SH-SY5Y (cell line): ENCODE results near the gene RDX.

Source experiments
- GATA2 ChIP-seq: IDR thresholded peaks from 2 replicates; pipeline ENCODE4 v1.6.1; 2011; ENCODE audit warnings: mild to moderate bottlenecking, low read depth, low read length
- GATA3 ChIP-seq: IDR thresholded peaks from 2 replicates; pipeline ENCODE4 v1.6.1; 2011; ENCODE audit warnings: low read depth, mild to moderate bottlenecking, low read length, moderate library complexity

RDX gene

DNA sequence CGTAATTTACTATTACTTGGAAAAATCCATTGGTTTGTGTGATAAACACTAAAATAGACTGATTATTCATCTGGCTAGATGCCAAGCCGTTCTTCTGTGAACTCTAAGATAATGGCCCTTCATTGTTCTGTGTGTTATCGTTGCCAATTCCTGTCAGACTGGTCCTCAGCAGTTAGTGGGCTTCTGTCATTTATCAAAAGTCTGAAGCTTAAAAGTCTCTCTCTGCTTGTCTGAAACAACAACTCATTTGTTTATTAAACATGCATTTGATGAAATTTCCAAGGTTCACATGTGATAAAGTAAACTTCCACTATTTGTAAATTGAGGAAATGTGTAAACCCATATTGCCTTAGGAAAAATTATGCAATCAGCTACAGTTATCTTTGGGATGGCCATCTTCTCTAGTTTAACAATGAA is 21.1 kb upstream of the RDX start:
- peak; percentile 86 for TF ChIP-seq GATA3
- TF ChIP-seq GATA2, result peak; percentile 56; the same call in 1 of the 2 replicates

- TF ChIP-seq GATA2 (no peak), GATA3 (no peak)
Measured at GRCh38 chr11:110314366-110315095, 18.1 kb upstream of the RDX start.

DNA sequence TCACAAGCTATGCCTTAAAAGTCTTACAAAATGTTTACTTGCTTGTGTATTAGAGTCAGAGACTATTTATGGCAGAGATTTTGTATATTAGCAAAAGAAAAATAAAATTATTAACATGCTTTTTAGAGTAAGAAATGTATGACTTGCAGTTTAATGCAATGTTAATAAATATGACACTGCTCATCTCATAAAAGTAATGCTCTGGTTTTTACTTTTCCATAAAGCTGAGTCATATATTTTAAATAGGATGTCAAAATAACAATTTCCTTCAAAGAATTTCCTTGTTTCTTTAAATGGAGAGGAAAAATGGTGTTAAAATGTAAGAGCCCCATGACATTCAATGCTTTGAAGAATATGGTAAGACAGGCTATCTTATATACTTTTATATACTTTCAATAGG is 16.3 kb upstream of the RDX start:
- no peak for TF ChIP-seq GATA3
- TF ChIP-seq GATA2, result no peak

DNA sequence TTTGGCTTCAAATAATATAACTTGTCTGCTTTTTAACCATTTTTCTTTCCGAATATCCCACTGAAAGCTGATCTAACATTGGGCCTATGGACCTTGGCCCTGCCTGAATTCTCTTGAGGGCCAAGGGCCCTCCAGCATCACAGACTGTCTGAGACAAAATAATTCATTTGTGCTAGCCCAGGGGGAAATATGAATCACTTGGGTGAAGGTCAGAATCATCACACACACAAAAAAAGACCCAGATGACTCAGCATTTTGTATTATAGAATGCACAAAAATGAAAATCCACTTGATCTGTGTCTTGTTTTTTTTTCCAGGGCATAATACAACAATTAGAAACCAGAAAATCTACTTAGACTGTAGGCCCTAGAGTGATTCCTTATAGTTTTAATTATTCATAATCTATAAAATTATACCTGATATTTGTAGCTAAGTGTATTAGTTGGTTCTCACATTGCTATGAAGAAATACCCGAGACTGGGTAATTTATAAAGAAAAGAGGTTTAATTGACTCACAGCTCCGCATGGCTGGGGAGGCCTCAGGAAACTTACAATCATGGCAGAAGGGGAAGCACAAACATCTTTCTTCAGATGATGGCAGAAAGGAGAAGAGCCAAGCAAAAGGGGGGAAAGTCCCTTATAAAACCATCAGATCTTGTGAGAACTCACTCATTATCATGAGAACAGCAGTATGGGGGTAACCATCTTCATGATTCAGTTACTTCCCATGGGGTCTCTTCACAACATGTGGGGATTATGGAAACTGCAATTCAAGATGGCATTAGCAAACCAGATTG is 15.6 kb upstream of the RDX start:
- no peak for TF ChIP-seq GATA3
- TF ChIP-seq GATA2, result no peak

DNA sequence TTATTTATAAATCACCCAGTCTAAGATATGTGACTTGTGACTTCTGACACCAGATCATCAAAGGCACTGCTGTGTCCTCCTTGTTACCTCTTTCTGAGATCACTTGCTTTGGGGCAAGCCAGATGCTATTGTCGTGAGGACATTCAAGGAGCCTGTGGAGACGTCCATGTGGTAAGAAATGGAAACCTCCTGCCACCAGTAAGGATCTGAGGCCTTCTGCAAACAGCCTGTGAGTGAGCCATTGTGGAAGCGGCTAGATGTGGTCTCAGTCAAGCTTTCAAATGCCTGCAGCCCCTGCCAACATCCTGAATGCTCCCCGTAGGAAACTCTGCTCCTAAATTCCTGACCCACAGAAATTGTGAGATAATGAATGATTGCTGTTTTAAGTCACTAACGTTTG is 11.7 kb upstream of the RDX start:
- no peak for TF ChIP-seq GATA2
- no peak for TF ChIP-seq GATA3

- no peak for TF ChIP-seq GATA2
- peak; percentile 65 for TF ChIP-seq GATA3
Measured at GRCh38 chr11:110305169-110306018, 9.0 kb upstream of the RDX start.

DNA sequence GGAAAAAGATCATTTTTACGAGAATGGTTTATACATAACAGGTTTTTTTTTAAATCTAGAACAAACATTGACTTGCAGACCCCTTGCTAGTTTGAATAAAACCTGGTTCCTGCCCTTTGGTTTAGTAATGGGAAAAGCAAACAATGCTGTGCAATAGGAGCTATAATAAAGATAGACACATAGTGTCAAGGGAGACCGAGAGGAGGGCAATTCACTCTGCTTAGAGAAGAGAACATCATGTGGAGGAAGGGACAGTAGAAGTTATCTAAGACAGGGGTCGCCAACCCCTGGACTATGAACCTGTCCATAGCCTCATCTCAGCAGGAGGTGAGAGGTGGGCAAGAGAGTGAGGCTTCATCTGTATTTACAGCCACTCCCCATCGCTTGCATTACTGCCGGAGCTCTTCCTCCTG is 7.0 kb upstream of the RDX start:
- TF ChIP-seq GATA2 (no peak), GATA3 (no peak)

GRCh38 chr11:110301577-110301976 is 5.2 kb upstream of the RDX start:
- TF ChIP-seq GATA3 (no peak), GATA2 (no peak)

GRCh38 chr11:110301032-110301431 is 4.6 kb upstream of the RDX start:
- TF ChIP-seq GATA2 (no peak), GATA3 (no peak)

DNA sequence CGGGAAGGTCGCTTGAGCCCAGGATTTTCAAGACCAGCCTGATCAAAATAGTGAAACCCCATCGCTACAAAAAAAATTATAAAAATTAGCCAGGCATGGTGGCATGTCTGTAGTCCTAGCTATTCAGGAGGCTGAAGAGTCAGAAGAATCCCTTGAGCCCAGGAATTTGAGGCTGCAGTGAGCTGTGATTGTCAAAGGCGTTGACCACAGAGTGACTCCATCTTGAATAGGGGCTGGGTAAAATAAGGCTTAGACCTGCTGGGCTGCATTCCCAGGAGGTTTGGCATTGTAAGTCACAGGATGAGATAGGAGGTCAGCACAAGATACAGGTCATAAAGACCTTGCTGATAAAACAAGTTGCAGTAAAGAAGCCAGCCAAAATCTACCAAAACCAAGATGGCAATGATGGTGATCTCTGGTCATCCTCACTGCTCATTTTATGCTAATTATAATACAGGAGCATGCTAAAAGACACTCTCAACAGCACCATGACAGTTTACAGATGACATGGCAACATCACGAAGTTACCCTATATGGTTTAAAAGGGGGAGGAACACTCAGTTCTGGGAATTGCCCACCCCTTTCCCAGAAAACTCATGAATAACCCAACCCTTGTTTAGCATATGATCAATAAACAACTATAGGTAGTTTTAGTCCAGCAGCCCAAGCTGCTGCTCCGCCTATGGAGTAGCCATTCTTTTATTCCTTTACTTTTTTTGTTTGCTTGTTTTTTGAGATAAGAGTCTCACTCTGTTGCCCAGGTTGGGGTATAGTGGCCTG is 2.8 kb upstream of the RDX start:
- TF ChIP-seq GATA3 (no peak), GATA2 (no peak)

DNA sequence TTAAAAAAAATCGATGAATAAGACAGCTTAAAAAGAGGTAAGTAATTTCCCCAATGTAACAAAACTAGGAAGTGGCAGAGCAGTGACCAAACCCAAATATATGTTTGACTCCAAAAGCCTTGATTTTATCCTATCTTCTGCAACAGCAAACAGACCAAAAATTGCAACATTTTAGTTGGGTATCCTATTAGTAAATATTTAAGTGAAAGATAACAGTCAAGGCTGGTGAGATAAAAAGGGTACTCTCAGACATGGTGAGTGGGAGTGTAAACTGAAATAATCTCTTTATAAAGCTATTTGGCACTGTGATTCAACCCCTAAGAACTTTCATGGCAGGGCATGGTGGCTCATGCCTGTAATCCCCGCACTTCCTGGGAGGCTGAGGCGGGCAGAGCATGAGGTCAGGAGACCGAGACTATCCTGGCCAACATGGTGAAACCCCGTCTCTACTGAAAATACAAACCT is 1.9 kb upstream of the RDX start:
- TF ChIP-seq GATA3 (no peak), GATA2 (no peak)

DNA sequence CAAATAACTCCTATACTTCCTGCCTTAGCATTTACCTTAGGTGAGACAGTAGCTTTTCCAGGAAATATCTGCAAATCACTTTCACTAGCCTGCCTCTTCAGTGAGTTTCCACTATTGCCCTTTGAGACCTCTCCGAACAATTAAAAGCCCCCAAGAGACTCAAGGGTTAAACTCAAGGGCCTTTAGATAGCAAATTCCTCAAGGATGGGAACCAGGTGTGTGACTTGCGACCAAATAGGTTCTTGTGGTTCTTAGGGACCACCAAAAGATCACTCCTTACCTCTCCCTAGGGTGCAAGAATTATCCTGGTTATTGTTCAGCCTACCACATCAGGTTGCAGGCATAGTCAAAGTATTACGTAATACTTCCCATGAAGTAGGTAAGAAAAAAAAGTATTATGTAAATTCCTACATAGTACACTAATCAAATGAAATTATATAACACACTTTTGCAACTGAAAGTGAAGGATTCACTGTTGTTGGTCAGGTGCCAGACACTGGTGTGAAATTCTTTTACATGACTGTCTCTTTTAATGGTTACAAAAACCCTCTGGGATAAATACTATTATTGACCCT is 1.4 kb upstream of the RDX start:
- TF ChIP-seq GATA3 (no peak), GATA2 (no peak)
